ENCODE data around the gene EIF3F. TPM values are rescaled to one million over a fixed set of nuclear protein-coding genes. Genes with fewer than 3 reads are reported as not detected.

Gene EIF3F
- 228 and 233 TPM in 2 replicates for total RNA-seq

- intact Hi-C loops (cut with micrococcal nuclease): loop anchor here (1.0 to 10.0 kb wide), 7 partner anchors 31 to 1385 kb away; partner anchors contain the start of genes ILK, PPFIBP2, RPL27A and RRP8
Measured at GRCh38 chr11:7986768-7987559, at the start of gene EIF3F. TSS of gene EIF3F (plus strand) at chr11:7987337. CDS start at chr11:7987353, 16 bp downstream.

GRCh38 chr11:7941146-7941545, 46.0 kb upstream of the EIF3F start:
- intact Hi-C loops (cut with micrococcal nuclease): no loop called here

DNA sequence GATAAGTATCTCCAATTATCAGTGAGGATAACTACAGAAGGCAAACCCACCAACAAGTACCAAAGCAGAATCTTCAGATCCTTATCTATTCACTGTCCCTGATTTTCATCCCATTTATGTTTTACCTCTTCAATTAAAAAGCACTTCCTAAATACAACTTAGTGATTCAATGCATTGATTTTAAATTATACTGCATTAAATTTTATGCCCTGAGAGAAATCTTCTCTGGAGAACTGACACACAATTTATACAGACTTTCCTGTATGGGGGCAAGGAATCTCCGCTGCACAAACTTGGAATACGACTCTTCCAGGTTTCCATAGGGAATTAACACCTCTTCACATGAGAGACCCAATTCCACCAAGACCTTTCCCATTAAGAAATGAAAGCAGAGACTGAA, 45.5 kb upstream of the EIF3F start, which contains the start of gene OR10A3:
Gene OR10A3 (minus strand): TSS at position 101 of the 400 bp plus-strand sequence. CDS start 2,188 bp downstream, outside the sequence.
- intact Hi-C loops (cut with micrococcal nuclease): no loop called here

DNA sequence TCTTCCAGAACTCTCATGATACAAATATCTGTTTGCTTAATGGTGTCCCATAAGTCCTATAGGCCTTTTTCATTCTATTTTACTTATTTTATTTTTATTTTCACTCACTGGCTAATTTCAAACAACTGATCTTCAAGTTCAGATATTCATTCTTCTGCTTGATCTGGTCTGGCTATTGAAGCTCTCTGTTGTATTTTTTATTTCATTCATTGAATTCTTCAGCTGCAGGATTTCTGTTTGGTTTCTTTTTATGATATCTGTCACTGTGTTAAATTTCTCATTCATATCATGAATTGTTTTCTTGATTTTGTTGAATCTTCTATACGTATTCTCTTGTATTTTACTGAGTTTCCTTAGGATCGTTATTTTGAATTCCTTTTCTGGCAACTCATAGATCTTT, 43.0 kb upstream of the EIF3F start:
- intact Hi-C loops (cut with micrococcal nuclease): no loop called here

GRCh38 chr11:7949934-7950333, 37.2 kb upstream of the EIF3F start:
- intact Hi-C loops (cut with micrococcal nuclease): no loop called here

DNA sequence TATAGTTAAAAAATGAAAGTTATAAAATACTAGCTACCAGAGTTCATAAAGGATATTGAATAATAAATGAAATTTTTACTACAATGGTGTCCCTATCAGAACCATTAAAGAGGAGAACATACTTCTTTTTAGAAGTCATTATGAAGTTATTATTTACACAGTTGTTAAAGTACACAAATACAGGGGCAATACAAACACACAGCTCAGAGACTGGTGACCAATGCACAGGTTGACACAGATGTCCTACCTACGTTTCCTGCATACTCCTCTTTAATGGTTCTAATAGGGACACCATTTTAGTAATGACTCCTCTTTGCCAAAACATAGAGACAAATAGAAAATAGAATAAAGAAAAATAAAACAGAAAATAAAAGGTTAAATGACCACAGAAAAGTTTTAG, 31.9 kb upstream of the EIF3F start:
- intact Hi-C loops (cut with micrococcal nuclease): no loop called here

DNA sequence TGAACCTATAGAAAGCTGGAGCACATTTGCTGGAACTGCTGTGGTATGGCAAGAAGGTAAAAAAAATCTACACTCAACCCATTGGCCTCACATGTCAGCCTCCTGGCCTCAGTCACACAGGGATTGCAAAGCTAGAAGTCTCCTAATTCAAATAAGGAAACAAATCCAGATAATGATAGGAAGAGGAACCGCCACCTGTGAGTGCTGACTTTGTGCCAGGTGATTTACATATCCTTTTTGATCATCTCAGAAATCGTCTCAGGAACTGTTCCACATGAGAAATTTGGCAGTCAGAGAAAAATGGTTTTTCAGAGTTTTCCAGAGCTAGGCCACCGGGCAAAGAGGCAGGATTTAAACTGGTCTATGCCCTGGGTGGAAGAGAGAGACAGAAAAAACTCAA, 22.9 kb upstream of the EIF3F start:
- intact Hi-C loops (cut with micrococcal nuclease): no loop called here

DNA sequence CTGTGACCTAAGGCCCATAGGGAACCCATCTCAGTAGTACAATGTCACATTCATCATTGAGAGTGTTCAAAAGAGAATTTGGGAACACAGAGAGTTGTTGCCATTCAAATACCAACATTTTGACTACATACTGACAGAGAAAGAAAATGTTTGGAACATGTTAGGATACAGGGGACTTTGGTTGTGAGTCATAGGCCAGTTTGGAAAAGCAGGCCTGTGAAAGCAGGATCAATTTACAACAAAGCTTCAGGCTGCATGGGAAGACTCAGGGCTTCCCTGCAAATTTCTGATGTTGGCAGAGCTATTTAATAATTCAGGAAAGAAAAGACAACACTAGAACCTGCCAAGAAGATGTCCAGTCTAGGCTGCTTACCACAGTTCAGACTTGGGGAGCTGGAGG, 22.3 kb upstream of the EIF3F start:
- intact Hi-C loops (cut with micrococcal nuclease): no loop called here

DNA sequence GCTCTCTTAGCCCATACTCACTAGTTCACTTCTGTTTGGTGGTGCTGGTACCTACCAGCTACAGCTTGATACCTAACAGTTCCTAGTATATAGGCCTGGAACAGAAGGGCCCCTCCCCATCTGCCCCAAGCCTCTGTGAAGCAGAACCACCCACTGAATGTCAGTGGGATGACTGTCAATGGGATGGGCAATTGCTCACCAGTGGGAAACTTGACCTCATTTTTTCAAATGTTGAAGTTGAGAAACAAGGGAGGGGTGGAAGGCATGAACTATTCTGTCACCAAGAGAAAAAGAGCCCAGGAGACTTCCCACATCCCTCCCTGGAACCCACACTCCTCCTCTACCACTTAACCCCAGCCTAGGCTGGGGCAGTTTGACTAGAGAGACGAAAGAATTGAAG, 21.8 kb upstream of the EIF3F start, which contains the start of gene NLRP10:
Gene NLRP10 (minus strand): TSS at position 62 of the 400 bp plus-strand sequence. CDS start 1,952 bp downstream, outside the sequence.
- intact Hi-C loops (cut with micrococcal nuclease): no loop called here

- intact Hi-C loops (cut with micrococcal nuclease): no loop called here
Measured at GRCh38 chr11:7967097-7967496, 20.0 kb upstream of the EIF3F start.

GRCh38 chr11:7967826-7968225, 19.3 kb upstream of the EIF3F start:
- intact Hi-C loops (cut with micrococcal nuclease): no loop called here

- intact Hi-C loops (cut with micrococcal nuclease): no loop called here
Measured at GRCh38 chr11:7968686-7969085, 18.5 kb upstream of the EIF3F start.

GRCh38 chr11:7969756-7970646, 17.1 kb upstream of the EIF3F start:
- intact Hi-C loops (cut with micrococcal nuclease): no loop called here

GRCh38 chr11:7971846-7972245, 15.3 kb upstream of the EIF3F start:
- intact Hi-C loops (cut with micrococcal nuclease): no loop called here

GRCh38 chr11:7973011-7973410, 14.1 kb upstream of the EIF3F start:
- intact Hi-C loops (cut with micrococcal nuclease): no loop called here

DNA sequence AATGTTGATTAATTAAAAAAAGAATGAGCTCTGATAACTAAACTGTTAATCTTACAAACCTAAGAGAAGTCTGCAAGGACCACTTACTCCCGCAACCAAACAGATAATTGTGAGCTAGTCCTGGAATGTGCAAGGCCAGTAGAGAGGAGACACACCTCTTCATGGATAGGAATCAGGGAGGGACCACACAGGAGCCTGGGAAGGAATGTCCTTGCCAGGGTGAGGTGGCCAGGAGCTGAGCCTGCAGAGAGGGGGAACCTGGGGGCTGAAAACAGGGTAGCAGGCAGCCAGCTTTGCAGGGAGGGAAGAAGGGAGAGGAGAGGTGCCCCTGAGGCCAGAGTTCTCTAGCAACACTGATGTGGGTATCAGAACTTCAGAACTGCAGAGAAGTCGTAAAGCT, 12.5 kb upstream of the EIF3F start:
- intact Hi-C loops (cut with micrococcal nuclease): no loop called here

DNA sequence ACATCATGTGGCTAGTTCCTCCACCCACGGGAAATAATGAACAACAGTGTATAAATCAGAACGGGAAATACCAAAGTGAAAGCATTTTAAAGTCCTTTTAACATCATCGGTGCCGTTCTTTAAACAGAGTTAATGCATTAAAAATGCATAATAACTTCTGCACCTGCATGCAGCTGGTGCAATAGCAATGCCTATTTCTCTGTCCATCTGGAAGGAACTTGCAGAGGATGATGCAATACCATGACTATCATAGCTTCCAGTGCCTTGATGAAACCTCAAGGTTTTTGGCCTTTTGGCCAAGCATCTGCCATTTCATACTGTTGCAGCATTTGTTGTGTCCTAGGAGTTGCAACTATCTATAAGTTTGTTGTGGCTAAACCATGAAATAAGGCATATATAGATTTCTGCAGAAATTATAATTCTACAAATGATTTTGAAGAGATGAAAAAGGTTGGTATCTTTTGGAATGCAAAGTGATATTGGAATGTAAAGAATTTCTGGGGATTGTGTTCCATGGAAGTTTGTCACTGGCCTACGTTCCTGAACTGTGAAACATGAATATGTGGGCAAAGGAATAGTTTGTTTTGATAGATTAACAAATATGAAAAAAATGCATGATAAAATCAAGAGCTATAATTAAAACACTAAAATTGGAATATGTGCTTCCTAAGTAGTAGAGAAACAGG, 9.8 kb upstream of the EIF3F start:
- intact Hi-C loops (cut with micrococcal nuclease): no loop called here

GRCh38 chr11:7981619-7982157, 5.4 kb upstream of the EIF3F start:
- intact Hi-C loops (cut with micrococcal nuclease): loop anchor here (10.0 kb wide), 1 partner anchor 887 kb away; no protein-coding TSS in a partner anchor

GRCh38 chr11:7982582-7983119, 4.5 kb upstream of the EIF3F start:
- intact Hi-C loops (cut with micrococcal nuclease): loop anchor here (10.0 kb wide), 1 partner anchor 888 kb away; no protein-coding TSS in a partner anchor

GRCh38 chr11:7983832-7984590, 3.1 kb upstream of the EIF3F start:
- intact Hi-C loops (cut with micrococcal nuclease): loop anchor here (10.0 kb wide), 1 partner anchor 889 kb away; no protein-coding TSS in a partner anchor
